Fibroblast of skin of right quadriceps (primary cell): ENCODE results near the gene ST6GAL1.
"Not testable (repeated sequence)": the region's sequence is repeated elsewhere in the genome, so short reads cannot be mapped to it uniquely, and the experiment has no call there.

ENCODE experiments used
- DNase-seq: peaks from one replicate; pipeline ENCODE4 v3.0.0-alpha.2; 2013

ST6GAL1 gene

DNA sequence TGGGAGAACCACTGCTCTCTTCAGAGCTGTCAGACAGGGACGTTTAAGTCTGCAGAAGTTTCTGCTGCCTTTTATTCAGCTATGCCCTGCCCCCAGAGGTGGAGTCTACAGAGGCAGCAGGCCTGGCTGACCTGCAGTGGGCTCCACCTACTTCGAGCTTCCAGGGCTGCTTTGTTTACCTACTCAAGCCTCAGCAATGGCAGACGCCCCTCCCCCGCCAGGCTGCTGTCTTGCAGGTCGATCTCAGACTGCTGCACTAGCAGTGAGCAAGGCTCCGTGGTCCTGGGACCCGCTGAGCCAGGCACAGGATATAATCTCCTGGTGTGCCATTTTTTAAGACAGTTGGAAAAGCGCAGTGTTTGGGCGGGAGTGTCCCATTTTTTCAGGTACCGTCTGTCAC lies 127.5 kb downstream of the ST6GAL1 start:
- not testable (repeated sequence) for DNase-seq

DNA sequence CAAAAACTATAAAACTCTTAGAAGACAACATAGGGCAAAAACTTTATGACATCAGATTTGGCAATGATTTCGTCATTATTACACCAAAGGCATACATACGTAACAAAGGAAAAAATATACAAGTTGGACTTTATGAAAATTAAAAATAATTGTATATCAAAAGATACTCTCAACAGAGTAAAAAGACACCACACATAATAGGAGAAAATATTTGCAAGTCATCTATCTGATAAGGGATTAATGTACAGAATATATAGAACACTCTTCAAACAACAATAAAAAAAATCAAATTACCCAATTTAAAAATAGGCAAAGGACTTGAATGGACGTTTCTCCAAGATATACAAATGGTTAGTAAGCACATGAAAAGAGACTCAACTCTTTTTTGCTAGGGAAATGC lies 131.4 kb downstream of the ST6GAL1 start:
- no peak for DNase-seq

DNA sequence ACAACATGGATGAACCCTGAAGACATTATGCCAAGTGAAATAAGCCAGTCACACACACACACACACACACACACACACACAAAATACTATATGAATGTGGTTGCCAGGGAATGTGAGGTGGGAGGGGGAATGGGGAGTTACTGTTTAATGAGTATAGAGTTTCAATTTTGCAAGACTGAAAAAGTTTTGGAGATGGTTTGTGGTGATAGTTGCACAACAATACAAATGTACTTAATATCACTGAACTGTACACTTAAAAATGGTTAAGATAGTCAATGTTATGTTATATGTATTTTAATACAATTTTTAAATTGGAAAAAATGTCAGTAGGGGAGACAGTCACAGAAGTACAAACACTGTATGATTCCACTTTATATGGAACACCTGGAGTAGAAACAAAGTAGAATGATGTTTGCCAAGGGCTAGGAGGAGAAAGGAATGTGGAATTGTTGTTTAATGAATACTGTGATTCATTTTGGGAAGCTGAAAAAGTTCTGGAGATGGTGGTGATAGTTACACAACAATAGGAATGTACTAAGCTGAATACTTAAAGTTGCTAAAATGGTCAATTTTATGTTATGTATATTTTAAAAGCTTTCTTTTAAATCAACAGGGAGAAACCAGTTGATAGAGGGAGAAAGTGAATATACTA lies 132.3 kb downstream of the ST6GAL1 start:
- peak; percentile 90 for DNase-seq

DNA sequence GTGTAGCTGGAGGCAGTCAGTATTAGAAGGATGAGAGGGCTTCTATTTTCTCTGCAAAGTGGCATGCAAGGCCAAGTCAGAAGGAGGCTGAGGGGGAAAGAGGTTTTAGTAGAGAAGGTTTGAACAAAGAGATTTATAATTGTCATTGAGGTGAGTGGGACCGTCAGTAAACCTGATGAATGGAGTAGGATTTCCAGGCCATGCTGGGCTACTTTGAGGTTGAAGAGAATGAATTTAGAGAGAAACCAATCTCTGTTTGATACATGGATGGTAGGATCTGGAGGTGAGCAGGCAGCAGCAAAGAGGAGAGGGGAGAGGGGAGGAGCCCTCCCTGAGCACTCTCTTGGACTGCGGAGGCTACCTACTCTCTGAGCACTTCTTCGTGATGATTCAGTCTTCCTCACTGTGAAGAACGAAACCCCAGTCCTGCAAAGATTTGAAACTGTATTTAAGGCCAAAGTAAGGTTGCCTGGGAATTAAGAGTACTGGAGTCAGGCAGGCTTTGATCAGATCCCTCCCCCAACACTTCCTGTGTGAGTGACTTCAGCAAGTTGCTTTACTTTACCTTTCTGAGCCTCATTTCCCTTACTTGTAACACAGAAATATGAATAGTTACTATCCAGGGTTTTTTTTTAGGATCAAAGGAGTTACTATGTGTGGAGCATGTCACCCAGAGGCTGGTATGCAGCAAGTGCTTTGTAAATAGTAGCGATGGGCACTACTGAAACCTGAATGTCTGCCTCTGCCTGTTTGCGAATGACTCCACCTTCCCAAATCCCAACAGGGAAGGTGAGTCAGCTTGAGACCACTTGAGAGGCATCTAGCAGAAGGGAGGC lies 133.2 kb downstream of the ST6GAL1 start:
- peak; percentile 54 for DNase-seq

DNA sequence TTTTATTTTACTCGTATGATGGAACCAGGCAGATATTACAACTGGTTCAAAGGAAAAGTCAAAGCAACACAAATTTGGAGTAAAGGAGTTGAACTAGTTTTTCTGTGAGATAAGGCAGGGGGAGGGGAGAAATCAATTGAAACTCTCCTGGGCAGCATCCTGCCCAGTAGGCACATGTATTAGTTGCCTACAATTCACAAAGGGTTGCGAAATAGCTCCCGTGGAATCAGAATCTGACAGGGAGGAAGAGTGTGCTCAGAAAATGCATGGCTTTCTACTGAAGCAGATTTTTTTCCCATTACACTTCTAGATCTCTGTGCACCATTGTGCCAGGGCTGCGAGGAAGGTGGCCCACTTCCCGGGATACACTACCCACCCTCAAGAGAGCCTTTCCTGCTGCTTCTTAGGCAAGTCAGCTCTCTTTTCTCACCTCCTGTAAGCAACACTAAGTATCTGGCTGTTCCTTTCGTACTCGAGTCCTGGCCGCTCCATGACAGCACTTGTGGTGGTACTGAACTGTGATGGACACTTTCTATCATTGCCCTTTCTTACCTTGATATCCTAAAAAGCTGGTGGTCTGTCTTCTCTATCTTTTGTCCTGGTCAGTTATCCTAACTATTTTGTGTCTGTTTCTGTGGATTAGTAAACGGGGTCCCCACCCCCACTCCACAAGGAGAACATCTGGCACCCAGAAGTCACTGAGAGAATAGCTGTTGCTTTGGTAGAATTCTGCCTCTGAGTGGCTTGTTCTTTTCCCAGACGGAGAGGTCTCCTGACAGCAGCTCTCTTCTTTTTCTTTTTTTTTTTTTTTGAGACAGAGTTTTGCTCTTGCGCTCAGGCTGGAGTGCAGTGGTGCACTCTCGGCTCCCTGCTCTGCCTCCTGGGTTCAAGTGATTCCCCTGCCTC lies 134.1 kb downstream of the ST6GAL1 start:
- DNase-seq, result peak; percentile 60

DNA sequence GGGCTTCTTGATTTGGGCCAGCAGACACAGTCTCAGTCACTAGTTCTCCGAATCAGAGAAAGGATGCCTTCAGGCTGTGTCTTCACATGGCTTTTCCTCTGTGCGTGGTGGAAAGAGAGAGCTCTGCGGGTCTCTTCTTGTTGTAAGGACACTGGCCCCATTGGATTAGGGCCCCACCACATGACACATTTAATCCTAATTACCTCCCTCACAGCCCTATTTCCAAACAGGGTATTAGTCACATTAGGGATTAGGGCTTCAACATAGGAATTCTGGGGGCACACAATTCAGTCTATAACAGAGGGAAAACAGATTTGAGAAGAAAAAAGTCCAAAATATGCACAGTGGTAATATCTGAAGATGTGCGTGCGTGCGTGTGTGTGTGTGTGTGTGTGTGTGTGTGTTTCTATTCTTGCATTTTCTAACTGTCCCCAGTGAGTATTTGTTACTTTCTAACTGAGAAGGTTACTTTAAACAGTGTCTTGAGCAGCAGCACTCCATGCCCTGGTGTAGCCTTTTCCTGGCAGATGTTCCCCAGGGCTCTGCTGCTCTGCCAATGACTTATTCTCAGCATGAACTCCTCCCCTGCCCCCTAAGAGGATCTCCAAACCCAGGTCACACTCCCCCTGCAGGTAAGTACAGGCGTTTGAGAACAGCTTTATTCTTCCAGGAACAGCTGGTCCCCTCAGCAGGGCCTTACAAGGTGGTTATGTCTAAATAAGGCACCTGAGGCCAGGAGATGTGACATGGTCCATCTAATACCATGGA lies 136.1 kb downstream of the ST6GAL1 start:
- DNase-seq, result peak; percentile 48

GRCh38 chr3:187068787-187069186 lies 138.5 kb downstream of the ST6GAL1 start:
- no peak for DNase-seq

DNA sequence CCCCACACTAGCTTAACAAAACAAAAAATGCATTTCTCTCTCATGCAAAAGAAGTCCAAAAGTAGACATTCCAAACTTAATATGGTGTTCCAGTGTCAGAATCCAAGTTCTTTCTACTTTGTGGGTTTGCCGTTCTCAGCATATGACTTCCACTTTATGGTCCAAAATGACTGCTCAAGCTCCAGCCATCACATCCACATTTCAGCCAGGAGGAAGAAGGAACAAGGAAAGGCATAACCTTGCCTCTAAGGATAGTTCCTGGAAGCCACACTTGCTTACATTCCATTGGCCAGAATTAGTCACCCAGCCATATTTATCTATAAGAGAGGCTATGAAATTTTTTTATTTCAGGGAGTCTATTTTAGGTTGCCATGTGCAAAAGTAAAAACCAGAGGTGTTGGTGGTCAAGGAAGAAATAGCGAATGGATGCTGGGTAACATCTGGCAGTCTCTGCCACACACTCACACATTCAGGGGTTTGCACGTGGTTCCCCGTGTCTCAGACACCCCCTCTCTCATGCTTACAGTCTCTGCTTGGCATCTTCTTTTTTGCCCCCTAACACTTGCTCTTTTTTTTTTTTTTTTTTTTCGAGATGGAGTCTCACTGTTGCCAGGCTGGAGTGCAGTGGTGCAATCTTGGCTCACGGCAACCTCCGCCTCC lies 139.7 kb downstream of the ST6GAL1 start:
- DNase-seq, result no peak

- no peak for DNase-seq
Measured at GRCh38 chr3:187072102-187072501, 141.8 kb downstream of the ST6GAL1 start.

- no peak for DNase-seq
Measured at GRCh38 chr3:187072511-187072910, 142.2 kb downstream of the ST6GAL1 start.

DNA sequence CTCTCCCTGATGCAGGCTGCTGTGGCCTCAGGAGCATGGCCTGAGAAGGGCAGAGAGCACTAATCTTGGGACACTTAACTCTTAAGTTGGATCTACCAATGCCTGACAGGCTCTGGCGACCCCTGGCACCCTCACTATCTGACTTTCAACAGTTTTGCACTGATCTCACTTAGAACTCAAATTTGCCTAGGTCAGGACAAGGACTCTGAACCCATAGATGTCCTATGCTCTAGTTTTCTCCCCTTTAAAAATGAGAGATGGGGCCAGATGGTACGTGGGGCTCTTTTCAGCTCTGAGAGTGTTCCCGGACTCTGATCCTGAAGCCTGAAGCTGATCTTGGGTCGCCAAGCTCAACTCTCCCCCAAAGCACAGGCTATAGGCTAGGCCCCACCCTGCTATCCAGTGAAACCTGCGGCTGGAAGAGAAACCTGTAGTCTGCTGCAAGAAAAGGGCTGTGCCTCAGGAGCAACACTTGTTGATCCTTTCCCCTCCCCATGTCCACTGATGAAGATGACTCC lies 143.3 kb downstream of the ST6GAL1 start:
- DNase-seq, result no peak

DNA sequence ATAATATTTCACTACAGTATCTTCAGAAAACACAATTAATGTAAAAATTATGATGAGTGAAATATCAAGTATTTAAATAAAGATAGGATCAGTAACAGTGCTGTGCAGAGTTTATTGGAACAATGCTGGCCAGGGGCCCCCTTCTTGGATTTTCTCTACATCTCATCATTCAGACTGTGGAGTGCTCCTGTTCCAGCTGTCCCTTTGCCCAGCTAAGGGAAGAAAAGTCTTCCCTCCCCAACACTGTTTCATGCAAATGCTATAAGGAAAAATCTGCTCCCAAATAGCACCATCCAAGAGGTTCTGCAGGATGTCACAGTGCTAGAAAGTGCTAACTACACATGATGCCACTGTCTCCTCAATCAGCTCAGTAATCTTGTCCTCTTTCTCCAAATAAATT lies 144.5 kb downstream of the ST6GAL1 start:
- no peak for DNase-seq

DNA sequence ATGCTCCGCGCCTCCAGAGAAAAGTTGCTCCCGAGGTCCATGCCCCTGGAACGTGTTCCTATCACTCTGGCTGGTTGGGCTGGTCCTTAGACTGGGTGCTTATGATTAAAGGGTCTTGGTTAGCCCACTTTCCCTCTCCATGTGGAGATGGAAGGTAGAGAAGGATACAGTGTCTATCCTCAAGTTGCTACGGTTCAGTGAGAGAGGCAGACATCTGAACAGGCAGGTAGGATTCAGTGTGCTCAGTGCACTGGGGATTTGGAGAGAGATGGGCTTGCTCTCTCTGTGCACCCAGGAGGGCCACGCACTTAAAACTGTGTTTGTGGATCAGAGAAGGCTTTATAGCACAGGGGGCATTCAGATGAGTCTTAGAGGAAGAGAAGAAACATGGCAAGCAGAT lies 146.0 kb downstream of the ST6GAL1 start:
- DNase-seq, result no peak

GRCh38 chr3:187077085-187077484 lies 146.8 kb downstream of the ST6GAL1 start:
- DNase-seq, result no peak

GRCh38 chr3:187077537-187077936 lies 147.2 kb downstream of the ST6GAL1 start:
- no peak for DNase-seq

GRCh38 chr3:187079090-187080022 lies 149.0 kb downstream of the ST6GAL1 start:
- no peak for DNase-seq

GRCh38 chr3:187080799-187081450 lies 150.6 kb downstream of the ST6GAL1 start:
- peak; percentile 6 for DNase-seq

- no peak for DNase-seq
Measured at GRCh38 chr3:187082758-187083375, 152.5 kb downstream of the ST6GAL1 start.

DNA sequence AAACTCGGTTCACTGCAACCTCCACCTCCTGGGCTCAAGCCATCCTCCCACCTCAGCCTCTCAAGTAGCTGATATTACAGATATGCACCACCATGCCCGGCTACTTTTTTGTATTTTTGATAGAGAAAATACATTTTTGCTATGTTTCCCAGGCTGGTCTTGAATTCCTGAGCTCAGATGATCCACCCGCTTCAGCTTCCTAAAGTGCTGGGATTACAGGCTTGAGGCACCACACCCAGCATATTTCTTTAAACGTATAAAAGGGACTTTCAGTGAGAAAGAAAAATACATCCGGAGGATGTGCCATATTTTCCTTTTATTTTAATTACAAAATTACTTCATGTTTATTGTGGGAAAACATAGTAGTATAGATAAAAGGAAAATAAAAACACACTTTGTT lies 153.8 kb downstream of the ST6GAL1 start:
- DNase-seq, result no peak

GRCh38 chr3:187084580-187084979 lies 154.3 kb downstream of the ST6GAL1 start:
- DNase-seq, result no peak
